Calu3 (cell line): ENCODE results near the gene RBM4B. TPM values are rescaled to one million over a fixed set of nuclear protein-coding genes. Genes with fewer than 3 reads are reported as not detected.
A peak's percentile ranks its signal among the peaks of the same experiment; 100 is the strongest.

Experiments
- BruUV-seq: library from RNA; stranded (reverse); fragments of 400-500 nt; replicated peaks from 2 replicates; lab custom pipeline; 2021; lab: Mats Ljungman, UMichigan
- CTCF ChIA-PET: fragments of 300-600 bp; sonication (Branson Sonifier 250); formaldehyde crosslinking; loops from one replicate; lab custom pipeline; 2022; ENCODE audit warnings: antibody characterized with exemption; lab: Charles Lee
- DNase-seq: peaks from one replicate; pipeline ENCODE4 v3.0.0; 2022
- H3K27ac Mint-ChIP-seq: one replicate; pipeline ENCODE4 v1.8.0; 2022; ENCODE audit warnings: mixed read lengths; ENCODE audit not compliant: unreplicated experiment
- H3K27me3 Mint-ChIP-seq: one replicate; pipeline ENCODE4 v1.8.0; 2022; ENCODE audit warnings: mixed read lengths; ENCODE audit not compliant: unreplicated experiment
- H3K36me3 Mint-ChIP-seq: one replicate; pipeline ENCODE4 v1.8.0; 2022; ENCODE audit warnings: mild to moderate bottlenecking, moderate library complexity, mixed read lengths; ENCODE audit not compliant: insufficient read depth, unreplicated experiment
- H3K4me1 Mint-ChIP-seq: one replicate; pipeline ENCODE4 v1.8.0; 2022; ENCODE audit warnings: mild to moderate bottlenecking, low read depth, mixed read lengths; ENCODE audit not compliant: unreplicated experiment
- H3K4me3 Mint-ChIP-seq: one replicate; pipeline ENCODE4 v1.8.0; 2022; ENCODE audit warnings: mild to moderate bottlenecking, low read depth, moderate library complexity, mixed read lengths; ENCODE audit not compliant: unreplicated experiment
- H3K9me3 Mint-ChIP-seq: one replicate; pipeline ENCODE4 v1.8.0; 2022; ENCODE audit warnings: low read depth, mixed read lengths; ENCODE audit not compliant: unreplicated experiment
- intact Hi-C: fragments of 100-400 bp; cut with micrococcal nuclease; formaldehyde crosslinking; loops from one replicate; pipeline ENCODE4 v1.10.0; 2022; ENCODE audit not compliant: unreplicated experiment
- total RNA-seq: library from RNA; stranded (reverse); gene quantifications from 2 replicates; pipeline ENCODE4 v1.2.3, GENCODE V29; 2022
- TF ChIP-seq, protein P1 (sequence below): fragments of 200-600 bp; IDR thresholded peaks from one replicate; pipeline ENCODE4 v1.8.0; 2022; ENCODE audit warnings: antibody characterized with exemption; ENCODE audit not compliant: unreplicated experiment

RBM4B gene
- total RNA-seq, 1 experiment from 2014 or later, result 23.0 TPM

DNA sequence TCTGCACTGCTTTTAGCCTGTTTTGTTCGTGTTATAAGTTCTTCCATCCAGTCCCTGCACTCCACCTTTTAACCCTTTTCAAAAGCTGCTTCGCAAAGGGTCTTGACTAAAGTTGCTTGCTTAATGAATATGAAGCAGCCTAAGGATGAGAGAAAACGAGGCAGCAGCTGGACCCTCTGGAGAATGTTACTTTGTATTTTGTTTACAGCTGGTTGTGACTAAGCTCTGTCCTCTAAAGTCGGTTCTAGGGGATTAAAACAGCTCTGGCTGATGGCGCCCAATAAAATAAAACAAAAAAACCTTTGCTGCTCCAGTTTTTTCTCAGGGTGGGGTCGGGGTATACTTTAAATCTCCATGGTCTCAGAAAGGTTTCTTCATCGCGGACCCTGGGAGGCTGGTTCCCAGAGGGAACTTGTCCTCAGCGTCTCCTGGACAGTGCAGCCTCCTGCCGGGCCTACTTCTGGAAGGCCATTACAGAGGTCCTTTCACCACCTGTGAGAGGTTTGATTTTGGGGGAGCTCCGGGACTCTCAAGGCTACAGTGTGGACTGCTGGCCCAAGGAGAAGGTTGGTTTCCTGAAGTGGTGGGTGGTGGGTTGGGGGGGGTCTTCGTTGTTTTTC, 40.0 kb downstream of the RBM4B start:
- peaks cover 49% of the 10 kb centered on the region for H3K4me1 Mint-ChIP-seq

DNA sequence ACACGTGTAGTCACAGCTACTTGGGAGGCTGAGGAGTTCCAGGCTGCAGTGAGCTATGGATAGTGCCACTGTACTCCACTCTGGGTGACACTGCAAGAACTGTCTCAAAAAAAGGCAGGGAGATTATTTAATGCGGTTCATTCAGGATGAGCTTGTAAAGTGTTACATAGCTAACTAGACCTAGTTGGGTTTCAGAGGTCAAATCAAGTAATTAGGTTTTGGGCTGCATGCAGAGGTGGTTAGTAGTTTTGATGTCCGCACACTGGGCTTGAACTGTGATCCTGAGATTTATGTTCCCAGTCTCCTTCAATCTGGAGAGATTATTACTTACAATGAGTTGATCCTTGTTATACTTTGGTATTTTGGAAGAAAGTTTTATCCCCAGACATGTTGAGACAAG, 41.3 kb downstream of the RBM4B start:
- Mint-ChIP-seq H3K4me3 (no peak overlapping the region), H3K9me3 (no peaks in the 10 kb centered on the region), H3K27me3 (no peaks in the 10 kb centered on the region), H3K36me3 (peaks cover 59% of the 10 kb centered on the region), H3K27ac (no peak overlapping the region), H3K4me1 (peaks cover 36% of the 10 kb centered on the region)
- CTCF ChIA-PET, result interaction anchor here (0.7 kb wide), 1 partner anchor 229 kb away, joined by 4 read pairs; no protein-coding TSS in a partner anchor
- intact Hi-C loops, result no loop called here
- BruUV-seq, result no TSS peak
- no peak for DNase-seq
- TF ChIP-seq, protein P1, sequence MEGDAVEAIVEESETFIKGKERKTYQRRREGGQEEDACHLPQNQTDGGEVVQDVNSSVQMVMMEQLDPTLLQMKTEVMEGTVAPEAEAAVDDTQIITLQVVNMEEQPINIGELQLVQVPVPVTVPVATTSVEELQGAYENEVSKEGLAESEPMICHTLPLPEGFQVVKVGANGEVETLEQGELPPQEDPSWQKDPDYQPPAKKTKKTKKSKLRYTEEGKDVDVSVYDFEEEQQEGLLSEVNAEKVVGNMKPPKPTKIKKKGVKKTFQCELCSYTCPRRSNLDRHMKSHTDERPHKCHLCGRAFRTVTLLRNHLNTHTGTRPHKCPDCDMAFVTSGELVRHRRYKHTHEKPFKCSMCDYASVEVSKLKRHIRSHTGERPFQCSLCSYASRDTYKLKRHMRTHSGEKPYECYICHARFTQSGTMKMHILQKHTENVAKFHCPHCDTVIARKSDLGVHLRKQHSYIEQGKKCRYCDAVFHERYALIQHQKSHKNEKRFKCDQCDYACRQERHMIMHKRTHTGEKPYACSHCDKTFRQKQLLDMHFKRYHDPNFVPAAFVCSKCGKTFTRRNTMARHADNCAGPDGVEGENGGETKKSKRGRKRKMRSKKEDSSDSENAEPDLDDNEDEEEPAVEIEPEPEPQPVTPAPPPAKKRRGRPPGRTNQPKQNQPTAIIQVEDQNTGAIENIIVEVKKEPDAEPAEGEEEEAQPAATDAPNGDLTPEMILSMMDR, result no peak

More for the DNA sequence above, 40.0 kb downstream of the RBM4B start:
- Mint-ChIP-seq H3K27me3 (no peaks in the 10 kb centered on the region), H3K9me3 (no peaks in the 10 kb centered on the region), H3K36me3 (peaks cover 72% of the 10 kb centered on the region), H3K4me3 (peak overlapping the region; percentile 83), H3K27ac (peak overlapping the region; percentile 94)
- no peak for DNase-seq
- TSS peak; percentile 81 for BruUV-seq
- CTCF ChIA-PET, result interaction anchor here (1.2 to 2.0 kb wide), 9 partner anchors 9 to 158 kb away, joined by 3 to 9 read pairs (median 6); partner anchors contain the start of genes CCDC87, CCS, DPP3 and RBM14
- intact Hi-C loops, result no loop called here
- TF ChIP-seq, protein P1, result no peak

DNA sequence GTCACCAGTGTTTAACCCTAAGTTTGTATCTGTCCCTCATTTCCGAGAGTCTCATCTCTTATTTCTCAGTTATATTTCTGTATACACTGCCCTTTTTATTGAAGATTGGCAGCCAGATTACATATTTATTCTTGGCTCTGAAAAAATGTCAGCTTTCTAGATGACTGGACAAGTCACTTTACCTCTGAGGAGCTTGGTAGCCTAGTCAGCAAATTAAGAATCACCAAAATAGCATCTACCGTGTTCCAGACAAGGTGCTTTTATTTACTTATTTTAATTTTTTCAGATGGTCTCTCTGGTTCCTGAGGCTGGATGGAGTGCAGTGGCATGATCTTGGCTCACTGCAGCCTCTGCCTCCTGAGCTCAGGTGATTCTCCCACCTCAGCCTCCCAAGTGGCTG, 44.7 kb downstream of the RBM4B start:
- Mint-ChIP-seq H3K27ac (no peak overlapping the region), H3K9me3 (no peaks in the 10 kb centered on the region), H3K4me1 (peaks cover 10% of the 10 kb centered on the region), H3K36me3 (peaks cover 43% of the 10 kb centered on the region), H3K27me3 (no peaks in the 10 kb centered on the region), H3K4me3 (no peak overlapping the region)
- BruUV-seq, result no TSS peak
- intact Hi-C loops, result no loop called here
- CTCF ChIA-PET, result no interaction called here
- no peak for DNase-seq
- TF ChIP-seq, protein P1, result no peak

DNA sequence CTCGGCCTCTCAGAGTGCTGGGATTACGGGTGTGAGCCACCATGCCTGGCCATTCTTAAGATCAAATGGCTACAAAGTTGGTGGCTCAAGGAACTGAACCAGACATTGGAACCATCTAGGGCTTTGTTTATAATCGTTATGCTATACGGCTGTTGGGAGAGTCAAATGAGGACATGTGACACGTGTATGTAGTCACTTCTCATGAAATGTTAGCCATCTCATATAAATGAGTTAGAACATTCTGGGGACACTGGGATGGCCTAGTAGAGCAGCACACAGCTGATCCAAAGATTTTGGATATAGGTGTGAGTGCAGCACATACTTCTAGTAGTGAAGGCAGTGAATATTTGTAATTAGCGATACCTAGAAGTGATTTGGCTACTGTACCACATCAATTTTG, 45.8 kb downstream of the RBM4B start:
- no peaks in the 10 kb centered on the region for H3K9me3 Mint-ChIP-seq
- BruUV-seq, result no TSS peak

More for the DNA sequence above, 45.8 kb downstream of the RBM4B start:
- intact Hi-C loops, result no loop called here
- Mint-ChIP-seq H3K4me3 (no peak overlapping the region), H3K27ac (no peak overlapping the region), H3K36me3 (peaks cover 43% of the 10 kb centered on the region), H3K4me1 (no peaks in the 10 kb centered on the region), H3K27me3 (no peaks in the 10 kb centered on the region)
- DNase-seq, result no peak
- CTCF ChIA-PET, result no interaction called here
- TF ChIP-seq, protein P1, result no peak
